NCI-H526 (cell line): ENCODE results near the gene P4HB.
A peak's percentile ranks its signal among the peaks of the same experiment; 100 is the strongest.

ENCODE experiments used
- DNase-seq, 2 experiments: peaks; one replicate each; lab custom pipeline; 2025; lab: John Stamatoyannopoulos, UW

The P4HB gene

DNA sequence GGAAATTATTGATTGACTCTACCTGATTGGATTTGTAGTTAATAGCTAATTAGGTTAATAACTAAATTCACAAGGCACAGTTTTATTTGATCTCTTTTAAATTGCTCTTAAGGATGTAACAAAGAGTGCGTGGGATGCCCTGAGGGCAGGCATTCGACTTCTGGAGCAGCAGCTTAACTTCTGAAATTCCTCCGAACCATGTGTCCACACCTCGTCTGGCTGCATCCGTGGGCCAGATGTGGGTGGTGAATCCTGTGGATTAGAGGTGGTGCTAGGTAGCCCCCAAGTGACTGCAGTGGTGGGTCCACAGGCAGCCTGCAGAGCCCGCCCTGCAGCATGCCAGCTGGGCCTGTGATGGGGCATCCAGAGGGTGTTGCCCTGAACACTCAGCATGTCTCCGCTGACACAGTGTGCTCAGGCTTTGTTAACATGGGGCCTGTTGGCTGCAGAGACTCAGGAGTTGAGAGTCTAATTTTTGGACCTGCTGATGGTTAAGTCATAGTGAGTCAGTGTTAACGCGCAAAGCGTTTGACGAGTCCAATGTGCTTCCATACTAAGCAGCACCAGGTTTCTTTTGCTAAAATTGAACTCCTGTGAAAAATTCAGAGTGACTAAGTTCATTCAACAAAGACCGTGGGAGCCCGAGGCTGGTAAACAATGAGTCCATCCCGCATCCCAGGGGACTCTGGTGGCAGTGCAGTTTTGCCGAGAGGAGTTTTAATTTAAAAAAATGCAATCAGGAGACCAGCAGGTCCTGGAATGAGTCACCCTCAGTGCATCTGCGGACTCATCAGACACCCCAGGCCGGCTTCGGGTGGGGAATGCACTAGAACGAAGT is 37.9 kb upstream of the P4HB start:
- DNase-seq: no peak

DNA sequence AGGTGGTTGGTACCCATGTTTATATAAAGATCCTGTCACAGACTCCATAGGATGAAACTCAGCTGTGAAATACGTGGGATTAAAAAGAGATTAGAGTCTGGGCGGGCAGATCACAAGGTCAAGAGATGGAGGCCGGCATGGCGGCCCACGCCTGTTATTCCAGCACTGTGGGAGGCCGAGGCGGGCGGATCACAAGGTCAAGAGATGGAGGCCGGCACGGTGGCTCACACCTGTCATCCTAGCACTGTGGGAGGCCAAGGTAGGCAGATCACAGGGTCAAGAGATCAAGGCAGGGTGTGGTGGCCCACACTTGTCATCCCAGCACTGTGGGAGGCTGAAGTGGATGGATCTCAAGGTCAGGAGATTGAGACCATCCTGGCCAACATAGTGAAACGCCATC is 35.1 kb upstream of the P4HB start:
- no peak for DNase-seq

- DNase-seq: no peak
These were observed 30.9 kb upstream of the P4HB start for GRCh38 chr17:81891303-81891552.

DNA sequence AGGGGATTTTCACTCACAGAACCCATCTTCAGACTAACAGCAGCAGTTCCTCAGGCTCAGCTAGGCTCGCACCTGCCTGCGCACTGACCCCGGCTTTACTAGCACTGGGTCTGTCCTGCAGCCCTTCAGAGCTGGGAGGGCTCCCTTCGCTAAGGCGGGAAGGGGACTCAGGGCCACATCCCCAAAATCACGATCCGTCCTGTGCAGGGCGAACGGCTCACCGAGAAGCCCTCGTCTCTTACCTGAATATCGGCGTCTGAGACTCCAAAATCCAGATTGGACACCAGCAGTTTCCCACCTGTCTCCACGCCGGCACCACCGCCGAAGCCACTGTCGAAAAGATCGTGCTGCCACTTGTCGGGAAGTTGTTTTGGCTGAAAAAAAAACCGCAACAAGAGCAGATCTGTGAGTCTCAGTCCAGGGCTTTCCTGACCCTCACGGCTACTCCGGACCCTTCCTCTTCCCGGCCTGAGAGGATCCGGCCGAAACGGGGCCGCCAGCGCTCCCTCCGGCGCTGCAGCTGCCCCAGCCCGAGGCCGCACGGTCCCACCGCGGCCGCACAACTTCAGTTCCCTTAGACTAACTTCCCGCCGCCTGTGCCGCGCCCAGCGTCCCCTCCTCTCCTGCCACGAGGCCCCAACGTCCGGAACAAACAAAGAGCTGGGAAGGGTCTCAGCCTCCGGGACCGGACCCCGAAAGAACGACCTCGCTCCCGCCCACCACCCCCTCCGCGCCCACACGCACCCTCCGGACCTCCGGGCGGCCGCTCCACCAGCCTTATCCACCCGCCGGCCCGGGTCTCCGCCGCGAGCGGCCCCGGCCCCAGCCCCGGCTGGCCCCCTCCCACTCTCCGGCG is 30.3 kb upstream of the P4HB start:
- DNase-seq: peak in 1 of 2 experiments; percentile 26

DNA sequence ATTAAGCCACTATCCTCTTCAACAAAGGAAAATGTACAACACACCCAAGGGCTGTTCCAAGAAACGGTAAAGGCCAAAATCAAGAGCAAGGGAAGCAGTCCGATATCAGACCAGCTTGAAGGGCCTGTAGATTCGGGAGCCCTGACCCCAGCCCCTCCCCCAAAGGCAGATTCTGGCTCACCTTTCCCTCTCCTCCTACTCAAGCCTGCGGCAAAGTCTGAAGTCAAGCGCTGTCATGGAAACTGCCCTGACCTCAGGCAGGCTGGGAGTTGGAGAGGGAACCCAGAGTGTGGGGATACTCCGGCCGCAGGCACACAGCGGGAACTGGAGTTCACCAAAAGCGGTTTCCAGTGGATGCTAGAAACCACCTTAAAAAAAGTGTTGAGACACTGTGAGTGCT is 29.3 kb upstream of the P4HB start:
- DNase-seq: no peak

DNA sequence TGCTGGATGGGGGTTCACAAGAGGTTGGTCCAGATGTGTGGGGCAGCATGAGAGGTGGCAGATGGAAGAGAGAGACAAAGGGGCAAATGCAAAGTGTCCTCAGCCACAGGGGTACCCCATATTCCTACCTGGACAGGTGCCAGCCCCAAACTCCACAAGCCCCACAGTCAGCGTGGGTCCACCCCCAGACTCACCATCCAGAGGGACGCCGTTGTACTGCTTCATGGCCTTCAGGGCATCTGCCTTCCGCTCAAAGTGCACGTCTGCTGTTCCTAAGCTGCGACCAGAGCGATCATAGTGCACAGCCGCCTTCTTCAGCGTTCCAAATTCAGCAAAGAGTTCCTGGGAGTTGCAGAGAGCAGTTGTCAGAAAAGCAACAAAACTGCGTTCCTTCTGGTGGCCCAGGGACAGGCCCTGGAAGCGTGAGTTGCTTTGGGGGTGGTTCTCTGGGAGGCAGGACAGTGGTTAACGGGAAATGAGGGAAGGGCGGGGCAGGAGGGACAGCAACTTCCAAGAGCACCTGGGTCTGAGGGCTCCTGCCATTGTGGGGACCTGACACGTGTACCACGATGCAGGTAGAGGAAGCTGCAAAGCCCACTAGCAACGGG is 28.8 kb upstream of the P4HB start:
- no peak for DNase-seq

GRCh38 chr17:81888105-81888987 is 28.0 kb upstream of the P4HB start:
- no peak for DNase-seq

- DNase-seq: no peak
These were observed 25.7 kb upstream of the P4HB start for GRCh38 chr17:81885869-81886548.

DNA sequence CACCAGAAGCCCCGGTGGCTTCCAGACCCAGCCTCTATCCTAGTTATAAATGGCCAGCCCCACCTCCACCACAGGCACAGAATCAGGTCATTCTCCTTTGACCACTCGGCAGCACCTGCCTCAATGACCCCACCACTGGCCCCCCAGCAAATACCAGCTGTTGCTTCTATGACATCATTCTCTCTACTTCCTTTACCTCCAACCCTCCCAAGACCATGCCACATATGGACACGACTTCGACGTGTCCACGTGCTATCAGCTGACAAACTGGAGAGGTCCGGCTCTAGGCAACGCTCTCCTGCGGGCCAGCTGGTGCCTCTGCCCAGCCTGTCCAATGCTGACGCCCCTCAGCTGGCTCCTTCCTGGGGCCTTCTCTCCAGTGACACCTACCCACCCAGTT is 25.1 kb upstream of the P4HB start:
- DNase-seq: no peak

DNA sequence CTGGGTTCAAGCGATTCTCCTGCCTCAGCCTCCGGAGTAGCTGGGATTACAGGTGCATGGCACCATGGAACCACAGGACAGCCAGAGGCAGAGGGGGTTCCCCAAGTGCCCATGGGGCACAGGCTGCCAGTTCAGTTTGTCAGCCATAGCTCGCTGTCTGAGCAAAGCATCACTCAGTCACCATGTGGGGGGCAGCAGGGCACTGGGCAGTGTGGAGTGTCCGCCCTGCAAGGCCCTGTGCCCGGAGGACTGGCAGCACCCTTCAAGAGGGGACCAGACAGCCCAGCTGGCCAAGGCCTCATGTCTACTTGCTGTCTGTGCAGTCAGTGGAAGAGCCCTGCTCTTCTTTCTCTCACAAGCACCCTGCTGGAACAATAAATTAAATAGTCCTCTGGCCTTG is 24.6 kb upstream of the P4HB start:
- no peak for DNase-seq

DNA sequence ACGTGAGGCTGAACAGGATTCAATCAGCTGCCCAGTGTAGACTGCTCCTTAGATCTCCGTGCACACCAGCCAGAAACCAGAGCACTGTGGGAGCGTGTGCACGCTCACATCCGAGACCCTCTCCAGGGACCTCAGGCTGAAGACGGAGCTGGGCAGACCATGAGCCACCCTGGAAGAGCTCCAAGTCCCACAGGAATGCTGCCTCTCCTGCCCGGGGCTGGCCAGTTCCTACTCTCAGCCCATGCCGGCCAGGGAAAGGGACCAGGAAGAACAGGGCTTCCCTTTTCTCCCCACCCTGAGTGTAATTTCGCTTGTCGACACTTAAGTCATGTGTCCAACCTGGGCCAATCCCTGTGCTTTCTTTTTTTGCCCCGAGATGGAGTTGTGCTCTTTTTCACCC is 24.2 kb upstream of the P4HB start:
- DNase-seq: no peak

DNA sequence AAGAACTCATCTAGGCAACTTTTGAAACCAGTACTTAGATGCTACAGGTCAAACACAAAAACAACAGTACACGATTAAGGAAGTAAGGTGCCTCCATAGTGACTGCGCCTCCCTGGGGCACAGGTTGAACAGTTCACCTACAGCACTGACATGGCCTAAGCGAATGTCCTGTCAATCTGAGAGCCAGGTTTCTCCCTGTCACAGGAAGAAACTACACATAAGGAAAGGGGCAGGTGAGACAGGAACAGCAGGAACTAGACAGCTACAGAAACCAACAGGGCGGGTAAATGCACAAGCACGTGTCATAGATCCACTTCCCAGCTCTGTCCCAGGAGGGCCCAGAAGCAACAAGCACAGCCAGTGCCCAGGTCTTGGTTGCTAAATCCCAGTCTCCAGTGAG is 18.8 kb upstream of the P4HB start:
- no peak for DNase-seq

DNA sequence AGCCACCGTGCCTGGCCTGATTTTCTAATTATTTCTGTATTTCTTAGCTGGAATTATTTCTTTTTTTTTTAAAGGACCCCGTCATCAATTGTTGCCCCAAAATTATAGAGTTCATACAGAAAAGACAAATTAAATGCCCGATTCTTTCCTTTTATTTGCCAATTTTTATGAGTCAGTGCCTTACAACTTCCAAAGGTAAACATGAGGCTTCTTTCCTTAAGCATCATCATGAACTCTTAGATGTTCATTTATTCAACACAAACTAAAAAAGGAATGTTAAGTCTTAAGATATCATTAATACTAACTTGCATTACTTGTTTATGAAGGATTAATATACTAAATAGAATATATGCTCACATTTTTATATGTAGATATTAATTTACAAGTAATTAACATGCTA is 18.0 kb upstream of the P4HB start:
- no peak for DNase-seq

GRCh38 chr17:81877569-81877968 is 17.2 kb upstream of the P4HB start:
- no peak for DNase-seq

DNA sequence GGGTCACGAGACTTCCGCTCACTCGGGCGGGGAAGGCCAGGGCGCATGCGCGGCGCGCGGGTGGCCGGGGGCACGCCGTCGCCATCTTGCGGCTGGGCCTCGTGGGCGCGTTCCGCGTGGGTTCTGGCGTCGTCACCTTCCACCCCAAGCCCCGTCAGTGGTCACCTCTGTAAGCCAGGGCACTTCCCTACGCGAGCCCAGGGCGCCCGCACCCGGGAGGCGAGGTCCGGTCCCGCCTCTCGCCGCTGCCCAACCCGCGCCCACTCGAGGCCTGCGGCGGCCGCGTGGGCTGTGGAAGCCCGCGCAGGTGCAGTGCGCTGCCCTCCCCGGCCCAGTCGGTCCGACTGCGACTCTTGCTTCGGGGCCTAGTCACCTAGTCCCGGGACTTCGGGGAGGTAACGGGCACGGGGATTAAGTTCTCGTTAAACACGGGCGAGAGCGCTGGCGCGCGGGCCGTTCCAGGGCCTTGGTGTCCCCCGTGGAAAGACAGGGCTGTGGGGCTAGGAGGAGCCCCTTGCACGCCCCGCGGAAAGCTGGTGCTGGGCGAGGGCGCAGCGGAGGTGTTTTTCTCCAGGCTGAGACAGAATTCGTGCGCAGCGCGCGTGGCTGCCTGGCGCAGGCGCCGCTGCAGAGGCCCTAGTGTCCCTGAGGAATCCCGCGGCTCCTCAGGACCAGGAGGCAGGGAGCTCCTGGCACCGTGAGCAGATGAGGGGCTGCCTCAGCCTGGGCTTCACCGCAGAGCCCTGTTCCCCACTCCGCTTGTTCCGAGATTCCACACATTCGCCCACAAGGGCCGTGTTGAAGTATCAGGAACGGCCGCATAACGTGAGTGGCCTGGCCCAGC is 11.3 kb upstream of the P4HB start:
- DNase-seq: peak in 1 of 2 experiments; percentile 95

DNA sequence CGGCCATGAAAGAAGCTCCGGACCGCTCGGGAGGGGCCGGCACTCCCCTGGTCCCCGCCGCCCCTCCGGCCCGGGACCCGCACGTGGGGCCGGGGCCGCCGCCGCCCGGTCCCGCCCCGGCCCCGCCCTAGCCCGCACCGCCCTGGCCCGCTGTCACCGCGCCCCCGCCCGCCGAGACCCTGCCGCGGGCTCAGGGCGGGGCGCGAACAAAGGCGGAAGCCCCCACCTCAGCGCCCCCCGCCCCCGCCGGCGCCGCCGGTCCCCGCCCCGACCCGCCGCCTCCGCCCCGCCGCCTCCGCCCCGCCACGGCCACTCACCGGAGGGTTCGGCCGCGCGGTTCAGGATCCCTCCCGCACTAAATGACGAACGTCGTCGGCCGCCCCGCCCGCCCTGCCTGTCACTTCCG is 10.6 kb upstream of the P4HB start, which contains the start of gene ARHGDIA:
Gene ARHGDIA, minus strand, starts transcription at position 357 of the 406 bp plus-strand sequence. CDS start 1,407 bp downstream, outside the sequence.
- DNase-seq: peak in 1 of 2 experiments; percentile 65

DNA sequence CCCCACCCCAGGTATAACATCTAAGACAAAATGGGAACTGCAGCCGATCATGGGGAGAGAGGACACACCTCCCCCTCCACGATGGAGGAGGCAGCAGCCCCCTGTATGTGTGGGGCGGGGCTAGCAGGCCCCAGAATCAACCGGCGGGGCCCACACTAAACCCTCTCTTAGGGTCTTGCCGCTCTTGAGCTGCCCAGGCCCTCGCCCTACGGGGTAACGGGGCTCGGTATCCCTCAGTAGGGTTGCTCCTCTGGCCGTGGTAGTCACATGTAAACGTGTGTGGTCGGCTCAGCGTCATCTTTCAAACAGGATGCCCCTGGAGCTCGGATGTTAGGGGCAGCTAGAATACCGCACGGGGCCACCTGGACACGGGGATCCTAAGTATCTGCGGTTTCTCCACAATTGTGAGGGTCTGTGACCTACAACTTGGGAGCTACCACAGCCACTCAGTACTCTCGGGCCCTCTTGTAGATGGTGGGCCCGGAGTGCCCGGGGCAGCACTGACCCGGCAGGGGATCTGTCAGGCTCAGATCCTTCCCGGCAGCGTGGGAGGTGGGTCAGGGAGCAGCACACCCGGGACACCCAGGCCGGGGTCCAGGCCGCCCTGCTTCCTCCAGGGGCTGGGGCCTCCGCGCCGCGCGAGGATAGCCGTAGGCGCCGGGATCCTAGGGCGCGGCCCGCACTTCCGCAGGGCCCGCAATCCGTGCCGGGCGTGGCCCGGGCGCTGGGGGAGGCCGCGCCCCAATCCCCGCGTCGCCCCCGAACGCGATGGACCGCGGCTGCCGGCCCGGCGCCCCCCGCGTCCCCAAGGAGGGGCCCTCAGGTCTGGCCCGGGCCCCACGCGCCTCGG is 10.0 kb upstream of the P4HB start:
- peak in 1 of 2 experiments; percentile 60 for DNase-seq

- DNase-seq: peak; percentile 29 to 68
These were observed 9.1 kb upstream of the P4HB start for GRCh38 chr17:81869221-81870130.
